ENCODE results near the gene LLPH. TPM values are rescaled to one million over a fixed set of nuclear protein-coding genes. Genes with fewer than 3 reads are reported as not detected.

LLPH gene
- total RNA-seq, 2 experiments from 2014 or later, result 33.6 to 34.1 TPM

GRCh38 chr12:66156654-66157053 is 26.1 kb upstream of the LLPH start:
- intact Hi-C loops (cut with micrococcal nuclease), result no loop called here
- Mint-ChIP-seq H3K4me3 (no peak overlapping the region), H3K36me3 (ENCODE audit: low read depth) (peaks cover 29% of the 10 kb centered on the region), H3K27ac (no peak overlapping the region), H3K27me3 (no peaks in the 10 kb centered on the region), H3K9me3 (no peaks in the 10 kb centered on the region), H3K4me1 (ENCODE audit: low read depth) (peaks cover 45% of the 10 kb centered on the region)
- ChIA-PET POLR2A (interaction anchor here (1.3 kb wide), 1 partner anchor 13 kb away, joined by 4 read pairs; the partner anchor contains the start of gene TMBIM4), CTCF (no interaction called here)
- ATAC-seq (no peak), DNase-seq (no peak)
- no peak for TF ChIP-seq CTCF (IDR thresholded peaks at IDR 0.05)

GRCh38 chr12:66154776-66155175 is 24.2 kb upstream of the LLPH start:
- intact Hi-C loops (cut with micrococcal nuclease), result no loop called here
- CTCF ChIA-PET, result no interaction called here

GRCh38 chr12:66152732-66153131 is 22.2 kb upstream of the LLPH start:
- Mint-ChIP-seq H3K27ac (peak overlapping the region; percentile 20), H3K9me3 (no peaks in the 10 kb centered on the region), H3K36me3 (ENCODE audit: low read depth) (peaks cover 29% of the 10 kb centered on the region), H3K27me3 (no peaks in the 10 kb centered on the region), H3K4me3 (no peak overlapping the region), H3K4me1 (ENCODE audit: low read depth) (peaks cover 35% of the 10 kb centered on the region)
- intact Hi-C loops (cut with micrococcal nuclease), result no loop called here
- ChIA-PET POLR2A (no interaction called here), CTCF (no interaction called here)
- no peak for ATAC-seq
- DNase-seq, result no peak
- no peak for TF ChIP-seq CTCF (IDR thresholded peaks at IDR 0.05)

More at GRCh38 chr12:66154776-66155175, 24.2 kb upstream of the LLPH start:
- ATAC-seq (no peak), DNase-seq (no peak)
- TF ChIP-seq CTCF (IDR thresholded peaks at IDR 0.05), result no peak
- Mint-ChIP-seq H3K27me3 (no peaks in the 10 kb centered on the region), H3K9me3 (no peaks in the 10 kb centered on the region), H3K4me3 (no peak overlapping the region), H3K36me3 (ENCODE audit: low read depth) (peaks cover 33% of the 10 kb centered on the region), H3K4me1 (ENCODE audit: low read depth) (peaks cover 42% of the 10 kb centered on the region), H3K27ac (no peak overlapping the region)
- POLR2A ChIA-PET, result no interaction called here

- DNase-seq, result peak; percentile 6
- TF ChIP-seq CTCF (IDR thresholded peaks at IDR 0.05), result peak; percentile 36
- H3K4me1 Mint-ChIP-seq (ENCODE audit: low read depth), result peaks cover 25% of the 10 kb centered on the region
- H3K27me3 Mint-ChIP-seq, result no peaks in the 10 kb centered on the region
- CTCF ChIA-PET, result interaction anchor here (1.0 to 1.6 kb wide), 4 partner anchors 9 to 48 kb away, joined by 3 read pairs; no protein-coding TSS in a partner anchor
- H3K9me3 Mint-ChIP-seq, result no peaks in the 10 kb centered on the region
- peaks cover 32% of the 10 kb centered on the region for H3K36me3 Mint-ChIP-seq (ENCODE audit: low read depth)
- no peak for ATAC-seq
- H3K4me3 Mint-ChIP-seq, result no peak overlapping the region
- POLR2A ChIA-PET, result no interaction called here
- H3K27ac Mint-ChIP-seq, result no peak overlapping the region
- intact Hi-C loops (cut with micrococcal nuclease), result no loop called here
These were observed 19.3 kb upstream of the LLPH start for GRCh38 chr12:66149702-66150398.
